HL-60/S4 treated with retinoic acid at 250 ng/mL for 4 days and 3 days (cell line): ENCODE measurements around the gene ETV6.

ENCODE experiments used
- in situ Hi-C: fragments of 300-500 bp; cut with MboI; formaldehyde crosslinking; loops from 2 replicates; pipeline ENCODE4 v1.7.0; 2022; ENCODE audit warnings: low sequenced_read_pairs

ETV6 gene

DNA sequence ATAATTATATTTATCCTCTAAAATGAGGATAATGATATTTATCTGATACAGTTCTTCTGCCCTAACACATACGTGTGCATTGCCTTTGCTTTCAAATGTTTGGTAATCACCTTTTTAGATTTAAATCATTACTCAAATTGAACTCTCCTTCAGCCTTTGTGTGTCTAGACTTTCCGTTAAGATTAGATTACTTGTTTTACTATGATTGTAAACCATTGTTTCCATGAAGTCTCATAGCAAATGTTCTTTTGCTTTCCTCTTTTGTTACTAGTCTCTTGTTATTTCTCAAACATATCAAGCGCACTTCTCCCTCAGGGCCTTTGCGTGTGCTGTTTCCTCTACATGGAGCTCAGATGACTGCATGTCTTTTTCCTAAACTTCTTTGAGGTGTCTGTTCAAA lies 63.7 kb downstream of the ETV6 start:
- in situ Hi-C loops = no loop called here

GRCh38 chr12:11714626-11715025 lies 65.2 kb downstream of the ETV6 start:
- in situ Hi-C loops = no loop called here

DNA sequence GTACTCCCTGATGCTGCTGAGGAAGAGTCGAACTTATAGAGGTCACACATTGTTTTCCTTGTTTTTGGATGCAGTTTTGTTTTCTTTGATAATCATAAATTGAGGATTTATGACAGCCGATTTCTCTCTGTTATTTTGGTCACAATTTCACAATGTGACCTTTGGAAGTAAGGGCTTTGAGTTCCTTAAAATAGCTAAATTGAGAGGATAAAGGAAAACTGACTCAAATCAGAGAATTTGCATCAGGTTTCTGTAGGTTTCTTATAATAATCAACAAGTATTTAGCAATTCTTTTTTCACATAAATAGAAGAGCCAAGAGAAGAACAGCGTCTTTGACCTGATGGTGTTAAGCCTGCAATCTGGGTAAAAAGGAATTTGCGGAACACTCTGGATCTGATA lies 66.1 kb downstream of the ETV6 start:
- in situ Hi-C loops = no loop called here

DNA sequence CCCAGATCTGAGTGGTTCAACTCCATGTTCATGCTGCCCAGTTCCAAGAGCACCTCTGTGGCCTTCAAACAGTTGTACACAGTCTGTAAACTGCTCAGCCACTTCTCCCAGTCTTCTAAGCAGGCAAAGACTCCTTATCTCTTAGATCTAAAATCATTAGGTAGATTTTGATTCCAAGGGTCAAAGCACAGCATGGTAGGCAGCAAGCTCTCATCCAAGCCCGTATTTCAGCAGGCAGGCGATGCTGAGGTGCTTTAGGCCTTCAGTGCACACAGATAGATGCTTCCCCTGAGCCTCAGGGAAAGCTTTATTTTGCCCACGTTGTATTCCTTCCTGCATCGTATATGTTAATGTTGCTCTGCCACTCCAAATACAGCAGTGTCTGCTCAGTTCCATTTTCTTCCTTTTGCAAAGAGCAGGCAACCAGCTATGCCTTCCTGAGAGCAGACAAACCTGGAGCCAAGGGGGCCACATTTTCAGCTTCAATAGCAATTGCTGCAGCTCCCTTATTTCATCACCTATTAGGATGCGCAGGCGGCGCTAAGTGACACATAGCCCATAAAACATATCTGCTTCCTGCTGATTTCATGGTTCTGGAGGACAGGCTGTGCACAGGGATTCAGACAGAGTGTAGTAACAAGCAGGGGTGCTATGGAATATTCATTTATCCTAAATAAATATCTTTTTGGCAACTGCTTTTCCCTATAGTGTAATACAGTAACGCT lies 67.5 kb downstream of the ETV6 start:
- in situ Hi-C loops = no loop called here

- in situ Hi-C loops = no loop called here
Observed at GRCh38 chr12:11717519-11717961, 68.1 kb downstream of the ETV6 start.

- in situ Hi-C loops = no loop called here
Observed at GRCh38 chr12:11718105-11718504, 68.6 kb downstream of the ETV6 start.

DNA sequence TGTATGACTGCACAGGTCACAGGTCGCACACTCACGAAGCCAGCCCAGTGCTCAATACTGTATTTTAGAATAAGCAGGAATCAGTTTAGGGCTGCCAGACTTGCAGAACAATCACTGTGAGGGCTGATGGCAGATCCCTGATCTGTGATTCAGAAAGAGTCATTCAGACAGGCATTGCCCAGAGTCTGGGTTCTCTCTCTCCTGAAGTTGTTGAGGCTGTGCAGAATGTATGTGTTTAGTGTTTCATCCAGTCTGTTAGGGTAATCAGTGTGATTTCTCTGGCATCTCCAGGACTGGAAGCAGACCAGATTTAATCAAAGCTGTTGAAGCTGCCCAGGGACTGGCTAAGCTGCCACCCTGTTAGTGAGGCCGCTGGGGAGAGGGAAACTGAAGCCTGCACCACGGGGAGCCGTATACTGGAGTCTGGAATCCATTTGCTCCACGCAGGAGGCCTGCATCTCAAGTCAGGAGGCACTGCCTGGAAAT lies 69.3 kb downstream of the ETV6 start:
- in situ Hi-C loops = no loop called here

DNA sequence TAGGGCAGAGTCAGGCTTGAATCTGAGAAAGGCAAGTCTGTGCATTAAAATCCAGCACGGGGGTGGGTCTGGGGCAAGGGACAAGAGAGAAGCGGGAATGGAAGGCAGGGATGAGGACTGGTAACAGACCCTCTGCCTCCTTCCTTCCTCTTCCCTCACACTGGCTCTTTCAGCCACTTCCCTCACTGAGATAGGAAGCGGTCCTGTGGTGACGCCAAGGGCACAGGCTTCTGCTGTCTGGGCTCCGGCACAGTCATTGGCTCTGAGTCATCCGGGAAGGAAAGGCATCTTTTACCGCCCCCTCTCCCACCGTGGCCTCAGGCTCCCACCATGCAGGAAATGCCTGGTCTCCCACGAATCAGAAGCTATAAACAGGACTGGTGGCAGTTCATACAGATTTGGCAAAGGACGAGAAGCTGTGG lies 70.2 kb downstream of the ETV6 start:
- in situ Hi-C loops = no loop called here

GRCh38 chr12:11722071-11722470 lies 72.6 kb downstream of the ETV6 start:
- in situ Hi-C loops = no loop called here

DNA sequence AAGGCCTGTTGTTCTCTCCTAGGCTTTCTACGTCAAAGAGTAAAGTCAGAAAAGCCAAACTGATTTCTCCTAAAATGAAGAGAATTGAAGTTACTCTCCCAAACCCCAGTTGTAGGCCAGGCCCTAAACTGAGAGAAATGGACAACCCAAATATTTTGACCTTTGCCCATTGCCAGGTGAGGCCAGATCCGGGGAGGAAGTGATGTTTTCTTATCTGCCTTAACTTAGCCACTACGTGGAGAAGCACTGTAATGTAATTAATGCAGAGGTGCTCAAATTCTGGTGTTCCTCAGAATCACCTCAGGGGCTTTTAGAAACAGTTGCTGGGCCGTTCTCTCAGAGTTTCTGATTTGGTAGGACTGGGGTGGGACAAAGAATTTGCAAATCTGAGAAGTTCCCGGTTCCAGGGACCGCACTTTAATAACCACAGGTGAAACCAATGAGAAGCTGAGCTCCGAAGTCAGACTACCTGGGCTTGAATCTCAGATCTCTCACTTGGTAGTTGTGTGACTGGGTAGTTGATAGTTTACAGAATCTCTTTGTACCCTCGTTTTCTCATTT lies 73.2 kb downstream of the ETV6 start:
- in situ Hi-C loops = no loop called here

DNA sequence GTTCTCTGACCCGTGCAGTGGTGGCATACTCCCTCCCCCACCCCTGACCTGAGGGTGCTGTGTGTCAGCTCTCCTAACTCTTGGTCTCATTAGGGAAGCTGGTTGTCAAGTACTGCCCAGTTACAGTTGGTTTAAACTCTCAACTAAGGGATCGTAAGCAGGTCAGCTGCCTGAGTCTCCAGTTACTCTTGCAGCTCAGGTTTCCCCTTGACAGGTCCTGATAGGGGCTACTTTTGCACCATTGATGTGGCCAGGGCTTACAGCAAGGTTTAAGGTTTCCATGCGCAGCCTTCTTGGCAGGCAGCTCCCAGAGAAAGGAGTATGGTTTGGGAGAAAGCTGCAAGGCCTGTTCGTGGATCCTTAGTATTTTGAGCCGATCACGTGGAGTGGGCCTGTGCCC lies 74.5 kb downstream of the ETV6 start:
- in situ Hi-C loops = no loop called here

DNA sequence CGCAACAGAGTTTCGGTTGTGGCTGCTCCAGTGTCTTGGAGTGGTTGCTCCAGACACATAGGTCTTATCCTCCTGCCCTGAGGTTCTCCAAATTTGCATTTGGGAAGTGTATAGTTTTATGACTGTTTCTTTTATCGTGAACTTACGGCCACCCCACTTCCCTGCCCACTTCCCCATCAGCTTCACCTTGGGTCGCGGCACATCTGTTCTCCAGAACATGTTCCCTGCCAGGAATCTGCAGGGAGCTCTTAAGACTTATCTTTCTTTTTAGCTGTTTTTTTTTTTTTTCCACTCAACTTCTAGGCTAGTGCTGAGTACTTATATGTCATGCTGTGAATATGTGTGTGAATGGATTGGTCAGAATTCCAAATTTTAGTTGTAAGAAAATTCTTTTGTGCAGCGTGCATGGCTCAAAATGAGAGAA lies 75.4 kb downstream of the ETV6 start:
- in situ Hi-C loops = no loop called here

GRCh38 chr12:11725686-11726085 lies 76.2 kb downstream of the ETV6 start:
- in situ Hi-C loops = no loop called here

DNA sequence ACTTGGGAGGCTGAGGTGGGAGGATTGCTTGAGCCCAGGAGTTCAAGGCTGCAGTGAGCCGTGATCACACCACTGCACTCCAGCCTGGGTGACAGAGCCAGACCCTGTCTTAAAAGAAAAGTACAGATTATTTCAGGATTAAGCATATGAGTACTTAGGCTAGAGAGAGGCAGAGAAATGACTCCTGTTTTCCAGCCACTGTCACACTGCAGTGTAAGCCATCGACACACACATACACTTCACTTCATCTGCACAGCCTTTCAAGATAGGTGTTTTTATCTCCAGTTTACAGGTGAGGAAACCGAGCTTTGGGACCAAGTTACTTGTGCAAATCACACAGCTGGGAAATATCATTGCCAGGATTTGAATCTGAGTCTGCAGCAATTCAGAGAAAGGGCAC lies 77.2 kb downstream of the ETV6 start:
- in situ Hi-C loops = no loop called here

DNA sequence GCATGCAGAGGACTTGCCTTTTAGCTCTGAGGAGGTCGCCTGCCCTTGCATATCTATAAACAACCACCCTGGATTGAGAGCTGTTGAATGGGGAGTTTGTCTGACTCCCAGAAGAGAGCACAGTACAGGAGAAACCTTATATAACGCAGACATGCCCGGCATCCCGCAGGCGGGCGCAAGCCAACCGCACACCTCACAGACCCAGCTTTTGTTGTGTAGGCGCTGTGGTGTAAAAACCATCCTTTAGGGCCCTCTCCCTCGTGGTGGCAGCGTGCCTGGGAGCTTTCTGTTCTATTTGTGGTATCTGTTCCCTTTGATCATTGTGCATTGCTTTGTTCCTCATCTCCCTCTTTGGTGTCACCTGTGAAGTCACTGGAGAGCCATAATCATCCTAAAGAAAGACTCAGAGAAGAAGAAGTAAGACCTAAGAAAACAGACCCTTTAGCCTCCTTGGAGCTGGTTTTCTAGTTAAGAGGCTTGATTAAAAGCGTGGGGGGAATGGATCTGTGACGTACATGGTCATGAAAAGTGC lies 77.7 kb downstream of the ETV6 start:
- in situ Hi-C loops = no loop called here

DNA sequence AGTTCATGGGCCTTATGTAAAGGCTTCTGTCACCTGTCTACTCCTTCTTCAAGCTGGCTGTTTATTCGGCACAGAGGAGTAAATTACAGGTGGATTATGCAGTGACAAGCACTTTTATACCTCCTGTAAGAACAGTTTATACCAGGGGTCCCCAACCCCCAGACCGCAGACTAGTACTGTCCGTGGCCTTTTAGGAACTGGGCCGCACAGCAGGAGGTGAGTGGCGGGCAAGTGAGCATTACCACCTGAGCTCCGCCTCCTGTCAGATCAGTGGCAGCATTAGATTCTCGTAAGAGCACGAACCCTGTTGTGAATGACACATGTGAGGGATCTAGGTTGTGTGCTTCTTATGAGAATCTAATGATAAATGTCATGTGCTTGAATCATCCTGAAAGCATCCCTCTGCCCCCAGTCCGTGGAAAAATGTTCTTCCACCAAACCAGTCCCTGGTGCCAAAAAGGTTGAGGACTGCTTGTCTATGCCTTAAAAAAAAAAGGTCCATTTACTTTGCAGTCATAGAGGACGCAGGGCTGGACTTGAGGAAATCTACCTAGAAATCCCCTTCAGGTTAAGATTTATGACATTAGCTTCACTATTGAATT lies 78.8 kb downstream of the ETV6 start:
- in situ Hi-C loops = no loop called here

- in situ Hi-C loops = no loop called here
Observed at GRCh38 chr12:11729008-11729407, 79.5 kb downstream of the ETV6 start.

GRCh38 chr12:11729439-11730150 lies 80.1 kb downstream of the ETV6 start:
- in situ Hi-C loops = no loop called here

- in situ Hi-C loops = no loop called here
Observed at GRCh38 chr12:11730299-11731041, 81.0 kb downstream of the ETV6 start.

GRCh38 chr12:11731042-11731357 lies 81.5 kb downstream of the ETV6 start:
- in situ Hi-C loops = no loop called here

GRCh38 chr12:11731455-11731854 lies 82.0 kb downstream of the ETV6 start:
- in situ Hi-C loops = no loop called here
